Activated CD4-positive, CD25-positive, alpha-beta regulatory T cell (primary cell): ENCODE data around the gene CYP4A11.
"Not testable (repeated sequence)": the region's sequence is repeated elsewhere in the genome, so short reads cannot be mapped to it uniquely, and the experiment has no call there.

Experiments
- DNase-seq, 4 experiments: peaks; one replicate each; lab custom pipeline; 2025; lab: John Stamatoyannopoulos, UW

Gene CYP4A11, protein sequence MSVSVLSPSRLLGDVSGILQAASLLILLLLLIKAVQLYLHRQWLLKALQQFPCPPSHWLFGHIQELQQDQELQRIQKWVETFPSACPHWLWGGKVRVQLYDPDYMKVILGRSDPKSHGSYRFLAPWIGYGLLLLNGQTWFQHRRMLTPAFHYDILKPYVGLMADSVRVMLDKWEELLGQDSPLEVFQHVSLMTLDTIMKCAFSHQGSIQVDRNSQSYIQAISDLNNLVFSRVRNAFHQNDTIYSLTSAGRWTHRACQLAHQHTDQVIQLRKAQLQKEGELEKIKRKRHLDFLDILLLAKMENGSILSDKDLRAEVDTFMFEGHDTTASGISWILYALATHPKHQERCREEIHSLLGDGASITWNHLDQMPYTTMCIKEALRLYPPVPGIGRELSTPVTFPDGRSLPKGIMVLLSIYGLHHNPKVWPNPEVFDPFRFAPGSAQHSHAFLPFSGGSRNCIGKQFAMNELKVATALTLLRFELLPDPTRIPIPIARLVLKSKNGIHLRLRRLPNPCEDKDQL

DNA sequence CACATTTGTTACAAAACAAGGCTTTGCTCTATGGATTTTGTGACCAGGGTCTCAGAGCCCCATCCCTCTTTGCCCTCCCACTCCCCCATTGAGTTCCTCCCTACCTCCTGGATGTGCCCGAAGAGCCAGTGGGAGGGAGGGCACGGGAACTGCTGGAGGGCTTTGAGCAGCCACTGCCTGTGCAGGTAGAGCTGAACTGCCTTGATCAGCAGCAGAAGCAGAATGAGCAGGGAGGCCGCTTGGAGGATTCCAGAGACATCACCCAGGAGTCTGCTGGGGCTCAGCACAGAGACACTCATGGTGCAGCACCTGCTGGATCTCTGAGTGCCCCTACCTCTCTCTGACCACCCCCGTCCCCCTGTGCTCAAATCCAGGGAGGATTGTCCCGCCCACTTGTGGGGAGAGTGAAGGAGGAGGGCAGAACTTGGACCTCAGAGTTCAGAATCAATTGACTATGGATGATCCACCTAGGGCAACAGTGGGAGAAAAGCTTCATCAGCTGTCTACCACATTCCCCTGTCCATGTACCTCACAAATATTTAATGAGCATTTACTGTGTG lies at the start of gene CYP4A11:
CYP4A11 (minus strand) TSS at position 342 of the 560 bp plus-strand sequence; CDS start at position 299, 43 bp downstream.
- no peak for DNase-seq

DNA sequence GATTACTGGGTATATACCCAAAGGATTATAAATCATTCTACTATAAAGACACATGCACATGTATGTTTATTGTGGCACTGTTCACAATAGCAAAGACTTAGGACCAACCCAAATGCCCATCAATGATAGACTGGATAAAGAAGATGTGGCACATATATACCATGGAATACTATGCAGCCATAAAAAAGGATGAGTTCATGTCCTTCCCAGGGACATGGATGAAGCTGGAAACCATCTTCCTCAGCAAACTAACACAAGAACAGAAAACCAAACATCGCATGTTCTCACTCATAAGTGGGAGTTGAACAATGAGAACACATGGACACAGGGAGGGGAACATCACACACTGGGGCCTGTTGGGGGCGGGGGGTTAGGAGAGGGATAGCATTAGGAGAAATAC lies 49.3 kb upstream of the CYP4A11 start:
- not testable (repeated sequence) for DNase-seq

DNA sequence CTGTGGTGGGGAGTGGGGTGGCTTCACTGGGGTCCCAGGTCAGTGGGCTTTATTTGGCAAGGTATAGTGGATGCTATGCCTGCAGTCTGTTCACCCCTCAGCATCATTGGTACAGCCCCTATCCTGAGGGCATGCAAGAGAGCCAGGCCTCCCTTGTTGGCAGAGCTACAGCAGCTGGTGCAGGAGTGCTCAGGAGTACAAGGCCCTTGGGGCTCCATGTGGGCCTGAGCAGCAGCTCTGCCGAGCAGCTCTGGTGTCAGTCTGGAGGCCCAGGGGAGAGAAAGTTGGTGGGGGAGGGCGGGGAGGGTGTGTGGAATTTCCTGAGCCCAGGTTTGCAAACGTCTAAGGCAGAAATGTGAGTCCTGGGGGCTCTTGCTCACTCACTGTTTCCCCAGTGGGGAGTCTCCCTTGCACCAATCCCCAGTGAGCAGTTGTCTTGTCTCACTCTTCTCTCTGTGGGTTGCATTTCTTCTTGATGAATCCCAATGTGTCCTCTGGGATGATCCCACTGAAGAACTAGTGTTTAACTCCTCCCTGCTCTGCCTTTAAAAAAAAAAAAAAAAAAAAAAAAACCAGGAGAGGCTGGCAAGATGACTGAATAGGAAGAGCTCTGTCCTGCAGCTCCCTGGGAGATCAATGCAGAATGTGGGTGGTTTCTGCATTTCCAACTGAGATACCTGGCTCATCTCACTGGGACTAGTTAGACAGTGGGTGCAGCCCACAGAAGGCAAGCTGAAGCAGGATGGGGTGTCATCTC lies 42.7 kb upstream of the CYP4A11 start:
- DNase-seq, result no peak

DNA sequence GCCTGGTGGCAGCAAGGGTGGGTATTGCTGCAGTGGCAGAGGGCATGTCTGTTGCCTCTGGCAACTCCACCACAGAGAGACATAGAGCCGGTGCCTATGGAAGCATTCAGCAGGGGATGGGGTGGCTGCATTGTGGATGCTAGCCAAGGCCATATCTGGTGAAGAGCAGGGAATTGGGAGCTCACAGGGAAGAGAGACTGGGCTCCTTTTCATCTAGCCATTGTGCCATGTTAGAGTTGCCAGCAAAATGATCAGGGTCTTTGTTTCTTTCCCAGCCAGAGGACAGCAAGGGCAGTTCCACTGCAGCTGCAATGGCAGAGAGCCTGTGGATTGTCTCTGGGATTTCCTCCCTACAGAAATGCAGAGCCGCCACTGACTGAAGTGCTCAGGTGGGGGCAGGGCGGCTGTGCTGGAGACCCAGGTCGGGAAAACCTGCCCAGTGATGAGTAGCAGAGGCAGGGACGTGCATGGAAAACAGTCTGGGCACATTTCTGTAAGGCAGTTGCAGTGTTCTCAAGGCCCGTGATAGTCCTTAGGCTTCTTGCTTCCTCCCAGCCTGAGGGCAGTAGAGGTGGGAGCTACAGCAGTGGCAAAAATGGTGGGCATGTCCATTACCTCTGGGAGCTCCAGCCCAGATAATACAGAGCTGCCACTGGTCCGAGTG lies 42.0 kb upstream of the CYP4A11 start:
- no peak for DNase-seq

DNA sequence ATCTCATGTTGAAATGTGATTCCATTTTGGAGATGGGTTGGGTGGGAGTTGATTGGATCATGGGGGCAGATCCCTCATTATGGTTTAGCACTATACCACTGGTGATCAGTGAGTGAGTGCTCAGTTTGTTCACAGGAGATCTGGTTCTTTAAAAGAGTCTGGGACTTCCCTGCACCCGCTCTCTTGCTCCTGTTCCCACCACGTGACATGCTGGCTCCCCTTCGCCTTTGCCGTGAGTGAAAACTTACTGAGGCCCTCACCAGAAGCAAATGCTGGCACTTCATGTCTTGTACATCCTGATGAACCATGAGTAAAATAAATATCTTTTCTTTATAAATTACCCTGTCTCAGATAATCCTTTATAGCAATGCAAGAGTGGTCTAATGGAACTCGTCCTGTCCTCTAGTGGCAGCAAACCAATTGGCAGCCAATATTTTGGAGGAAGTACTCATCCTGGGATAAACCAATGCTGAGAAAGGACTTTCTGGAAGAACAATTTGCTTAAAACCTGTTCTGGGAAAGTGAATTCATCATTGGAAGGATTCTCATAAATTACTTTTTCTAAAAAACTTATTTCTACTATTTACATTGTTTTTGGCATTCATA lies 27.8 kb upstream of the CYP4A11 start:
- no peak for DNase-seq

DNA sequence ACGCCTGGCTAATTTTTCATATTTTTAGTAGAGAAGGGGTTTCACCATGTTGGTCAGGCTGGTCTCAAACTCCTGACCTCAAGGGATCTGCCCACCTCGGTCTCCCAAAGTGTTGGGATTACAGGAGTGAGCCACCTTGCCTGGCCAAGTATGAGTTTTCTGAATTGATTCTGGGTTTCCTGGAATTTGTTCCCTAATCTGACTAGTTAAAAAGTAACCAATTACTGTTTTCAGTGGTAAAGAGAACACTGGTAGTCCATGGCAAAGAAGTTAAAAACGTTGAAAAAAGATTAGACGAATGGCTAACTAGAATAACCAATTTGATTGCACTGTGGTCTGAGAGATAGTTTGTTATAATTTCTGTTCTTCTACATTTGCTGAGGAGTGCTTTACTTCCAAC lies 21.0 kb upstream of the CYP4A11 start:
- not testable (repeated sequence) for DNase-seq

DNA sequence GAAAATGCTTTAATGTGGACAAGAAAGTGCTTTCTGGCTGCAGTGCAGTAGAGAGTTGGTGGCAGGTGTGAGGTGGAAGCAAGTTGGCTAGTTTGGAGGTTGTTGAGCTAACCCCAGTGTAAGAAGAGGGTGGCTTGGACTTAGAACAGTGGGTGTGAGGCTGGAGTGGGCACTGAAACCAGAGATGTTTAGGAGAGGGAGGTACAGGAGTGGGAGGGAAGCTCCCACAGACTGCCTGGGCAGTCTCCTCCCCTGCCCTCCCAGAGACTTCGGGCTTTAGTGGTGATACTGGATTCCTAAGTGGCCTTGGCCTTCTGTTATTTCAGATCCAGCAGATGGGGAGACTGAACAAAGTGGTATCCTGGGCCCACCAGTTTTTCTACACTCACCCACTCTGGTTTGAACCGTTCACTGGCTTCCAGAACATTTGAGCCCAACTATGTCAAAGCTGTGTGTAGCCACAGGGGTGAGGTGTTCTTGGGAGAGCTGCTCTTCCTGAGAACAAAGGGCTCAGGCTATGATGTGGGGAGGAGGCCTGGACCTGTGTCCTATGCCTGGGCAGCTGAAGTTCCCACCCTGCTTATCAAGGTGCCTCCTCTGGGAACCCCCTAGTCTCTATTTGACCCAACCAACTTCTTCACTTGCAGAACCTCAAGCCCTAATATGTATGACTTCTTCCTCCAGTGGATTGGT lies 19.9 kb upstream of the CYP4A11 start:
- DNase-seq, result no peak

DNA sequence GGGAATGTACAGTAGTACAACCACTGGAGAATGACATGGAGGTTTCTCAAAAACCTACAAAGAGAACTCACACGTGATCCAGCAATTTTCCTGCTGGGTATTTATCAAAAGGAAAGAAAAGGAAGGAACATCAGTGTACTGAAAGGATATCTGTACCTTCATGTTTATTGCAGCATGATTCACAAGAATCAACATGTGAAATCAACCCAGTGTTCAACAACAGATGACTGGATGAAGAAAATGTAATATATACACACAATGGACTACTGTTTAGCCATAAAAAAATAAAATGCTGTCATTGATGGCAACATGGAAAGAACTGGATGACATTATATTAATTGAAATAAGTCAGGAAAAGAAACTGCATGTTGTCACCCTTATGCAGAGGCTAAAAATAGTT lies 19.0 kb upstream of the CYP4A11 start:
- no peak for DNase-seq

DNA sequence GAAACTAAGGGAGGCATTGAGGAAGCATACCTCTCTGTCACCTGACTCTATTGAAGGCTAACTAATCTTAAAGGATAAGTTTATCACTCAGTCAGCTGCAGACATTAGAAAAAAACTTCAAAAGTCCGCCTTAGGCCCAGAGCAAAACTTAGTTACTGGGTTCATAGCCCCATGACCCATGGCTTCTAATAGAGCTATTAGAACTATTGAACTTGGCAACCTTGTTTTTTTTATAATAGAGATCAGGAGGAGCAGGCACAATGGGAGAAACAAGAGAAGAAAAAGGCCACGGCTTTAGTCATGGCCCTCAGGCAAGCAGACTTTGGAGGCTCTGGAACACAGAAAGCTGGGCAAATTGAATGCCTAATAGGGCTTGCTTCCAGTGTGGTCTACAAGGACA lies 13.8 kb upstream of the CYP4A11 start:
- not testable (repeated sequence) for DNase-seq

DNA sequence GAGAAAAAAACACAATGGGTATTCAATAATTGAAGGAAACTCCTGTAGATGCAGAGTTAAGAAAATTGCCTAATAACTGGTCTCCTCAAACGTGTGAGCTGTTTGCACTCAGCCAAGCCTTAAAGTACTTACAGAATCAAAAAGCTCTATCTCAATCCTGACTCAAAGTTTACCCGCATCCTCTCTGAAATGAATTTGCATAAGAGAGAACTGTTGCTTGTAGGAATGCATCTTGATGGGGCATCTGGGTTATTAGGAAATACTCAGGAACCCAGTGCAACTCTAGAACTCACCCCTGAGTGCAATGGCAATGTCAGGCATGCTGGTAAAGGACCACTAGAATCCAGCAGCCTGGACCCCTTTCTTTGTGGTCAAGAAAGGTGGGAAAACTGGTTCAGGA lies 12.6 kb upstream of the CYP4A11 start:
- not testable (repeated sequence) for DNase-seq

DNA sequence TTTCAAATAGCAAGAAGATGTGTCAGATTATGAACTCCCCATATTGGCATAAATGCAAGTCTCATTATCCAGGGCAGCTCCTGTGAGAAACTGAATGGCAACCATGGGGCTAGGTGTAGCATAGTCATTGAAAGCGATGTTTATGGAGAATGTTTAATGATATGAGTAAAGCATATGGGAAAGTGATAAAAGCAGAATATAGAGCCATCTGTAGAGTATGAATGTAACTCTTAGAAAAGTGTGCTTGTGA lies 8.1 kb upstream of the CYP4A11 start:
- DNase-seq, result not testable (repeated sequence)

DNA sequence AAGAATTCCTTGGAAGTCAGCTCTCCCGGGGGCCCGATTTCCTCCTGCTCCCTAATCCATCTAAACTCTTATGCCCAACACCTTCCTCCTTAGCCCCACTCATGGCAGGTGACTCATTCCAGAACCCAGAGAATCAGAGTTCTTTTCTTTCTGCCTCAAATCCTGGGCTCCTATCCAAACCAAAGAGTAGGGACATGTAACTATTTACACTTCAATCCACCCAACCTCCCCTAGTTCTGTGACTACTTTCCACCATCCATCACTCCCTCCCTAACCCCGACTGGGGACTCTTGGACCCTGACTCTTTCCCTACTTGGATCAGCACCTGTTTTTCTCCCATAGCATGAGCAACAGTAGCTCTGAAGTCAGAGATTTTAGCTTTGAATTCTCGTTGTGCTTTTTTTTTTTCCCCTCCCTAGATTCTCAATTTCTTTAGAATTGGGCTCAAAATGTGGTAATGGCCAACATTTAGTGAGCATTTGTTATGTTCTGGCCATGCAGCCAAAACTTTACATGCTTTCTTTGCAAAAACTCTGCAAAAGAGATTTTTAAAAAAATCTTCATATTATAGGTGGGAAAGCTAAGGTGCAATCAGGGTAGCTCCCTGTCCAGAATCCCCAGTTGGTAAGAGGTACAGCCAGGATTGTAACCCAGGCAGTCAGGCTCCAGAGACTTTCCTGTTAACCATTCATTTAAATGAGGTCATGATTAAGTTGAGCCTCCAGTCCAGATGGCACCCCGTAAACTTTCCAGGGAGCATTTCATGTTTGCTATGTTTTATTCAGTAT lies 7.5 kb upstream of the CYP4A11 start:
- no peak for DNase-seq

DNA sequence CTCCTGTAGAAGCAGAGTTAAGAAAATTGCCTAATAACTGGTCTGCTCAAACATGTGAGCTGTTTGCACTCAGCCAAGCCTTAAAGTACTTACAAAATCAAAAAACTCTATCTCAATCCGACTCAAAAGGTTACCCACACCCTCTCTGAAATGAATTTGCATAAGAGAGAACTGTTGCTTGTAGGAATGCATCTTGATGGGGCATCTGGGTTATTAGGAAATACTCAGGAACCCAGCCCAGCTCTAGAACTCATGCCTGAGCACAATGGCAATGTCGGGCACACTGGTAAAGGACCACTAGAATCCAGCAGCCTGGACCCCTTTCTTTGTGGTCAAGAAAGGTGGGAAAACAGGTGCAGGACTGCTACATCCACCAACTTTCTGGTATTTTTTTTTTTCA lies 6.4 kb upstream of the CYP4A11 start:
- DNase-seq, result not testable (repeated sequence)

DNA sequence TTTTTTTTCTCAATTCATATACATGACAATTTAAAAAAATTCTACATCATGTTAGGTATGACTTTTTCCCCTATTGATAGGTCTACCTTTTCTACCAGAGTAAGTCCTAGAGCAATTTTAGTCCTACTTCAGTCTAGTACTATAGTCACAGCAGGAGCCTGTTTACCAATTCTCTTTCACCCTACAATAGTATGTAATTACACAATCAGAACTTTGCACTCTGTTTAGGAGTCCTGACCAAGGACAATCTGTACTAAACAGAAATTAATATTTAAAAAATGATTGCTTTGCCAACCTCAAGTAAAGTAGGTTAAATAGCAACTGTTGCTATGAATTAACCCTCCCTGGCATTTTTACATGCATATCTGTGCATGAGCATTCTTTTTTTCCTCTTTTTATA lies 810 bp upstream of the CYP4A11 start:
- no peak for DNase-seq

DNA sequence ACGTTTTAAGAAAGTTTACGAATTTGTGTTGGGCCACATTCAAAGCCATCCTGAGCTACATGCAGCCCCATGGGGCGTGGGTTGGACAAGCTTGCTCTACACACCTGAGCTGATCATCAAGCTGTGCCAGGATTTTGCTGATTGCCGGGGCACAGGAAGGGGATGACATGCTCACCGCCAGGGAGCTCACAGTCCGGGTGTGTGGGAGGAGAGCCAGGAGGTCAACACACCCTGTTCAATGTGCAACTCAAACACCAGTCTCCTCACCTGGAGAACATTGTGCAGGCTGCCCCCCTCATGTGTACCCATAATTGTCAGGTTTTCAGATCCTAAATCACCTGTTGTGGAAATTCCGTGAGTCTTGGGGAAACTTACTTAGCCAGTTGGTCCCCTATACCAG lies 969 bp downstream of the CYP4A11 start:
- no peak for DNase-seq

DNA sequence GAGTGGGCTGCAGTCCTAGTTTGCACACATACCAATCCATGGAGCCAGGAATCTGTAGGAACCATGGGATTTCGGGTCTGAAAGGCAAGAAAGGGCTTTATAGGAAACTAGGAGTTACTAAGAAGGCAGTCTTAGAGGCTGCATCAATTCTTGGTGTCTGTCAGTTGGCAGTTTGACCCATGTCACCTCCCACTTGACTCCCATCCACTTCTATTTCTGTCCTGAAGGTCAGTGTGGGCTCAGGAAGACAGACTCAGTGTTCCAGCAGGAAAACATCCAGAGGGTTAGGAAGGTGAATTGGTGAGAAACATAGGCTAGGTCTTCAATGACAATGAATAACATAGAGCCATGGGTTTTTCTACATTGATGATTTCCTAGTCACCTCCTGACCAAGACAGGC lies 4.0 kb downstream of the CYP4A11 start:
- DNase-seq, result no peak

DNA sequence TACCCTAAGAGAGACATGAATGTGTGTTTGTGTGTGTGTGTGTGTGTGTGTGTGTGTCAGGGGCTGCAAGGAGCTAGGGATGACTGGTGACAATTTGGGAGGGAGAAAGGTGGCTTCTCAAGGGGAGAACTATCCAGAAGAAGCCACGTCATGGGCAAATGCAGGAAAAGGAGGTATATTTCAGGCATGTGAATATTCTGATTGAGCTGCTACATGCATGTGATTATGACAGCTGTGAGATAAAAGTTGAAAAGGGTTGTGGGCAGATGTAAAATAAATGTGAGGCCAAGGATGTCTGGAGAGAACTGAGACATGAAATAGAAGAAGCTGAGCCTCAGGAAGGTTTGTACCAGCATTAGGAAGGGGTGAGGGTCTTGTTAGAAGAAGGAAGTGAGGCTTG lies 4.5 kb downstream of the CYP4A11 start:
- DNase-seq, result no peak

DNA sequence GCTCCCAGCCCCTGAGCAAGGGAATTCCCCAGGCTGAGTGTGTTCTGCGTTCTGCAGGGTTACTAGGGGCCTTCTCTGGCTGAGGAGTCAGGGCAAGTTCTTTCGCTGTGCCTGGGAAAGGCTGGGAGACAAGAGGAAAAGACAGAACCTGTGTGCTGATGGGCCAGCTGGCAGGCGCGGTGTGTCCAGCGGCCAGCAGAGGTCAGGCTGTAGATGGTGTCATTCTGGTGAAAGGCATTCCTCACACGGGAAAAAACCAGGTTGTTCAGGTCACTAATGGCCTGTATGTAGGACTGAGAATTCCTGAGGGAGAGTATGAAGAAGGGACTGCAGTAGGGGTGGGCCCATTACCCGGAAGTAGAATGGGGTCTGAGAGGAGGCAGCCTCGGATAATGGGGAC lies 6.4 kb downstream of the CYP4A11 start:
- not testable (repeated sequence) for DNase-seq

DNA sequence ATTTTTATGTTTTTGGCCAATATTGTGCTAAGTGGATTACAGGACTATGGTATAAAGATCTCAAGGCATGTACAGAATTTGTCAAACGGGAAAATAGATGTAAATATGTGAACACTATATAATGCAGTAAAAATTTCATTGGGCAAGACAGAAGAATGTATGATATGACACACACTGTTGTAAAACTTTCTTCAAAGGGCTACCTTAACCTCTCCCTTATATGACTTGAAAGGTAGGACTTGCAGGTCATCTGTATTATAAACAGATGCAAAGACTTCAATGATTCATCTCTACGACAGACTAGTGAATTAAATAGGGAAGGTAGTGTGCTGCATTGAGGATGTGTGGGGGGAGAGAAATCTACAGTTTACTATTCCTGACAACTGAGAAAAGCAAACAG lies 9.3 kb downstream of the CYP4A11 start:
- not testable (repeated sequence) for DNase-seq

DNA sequence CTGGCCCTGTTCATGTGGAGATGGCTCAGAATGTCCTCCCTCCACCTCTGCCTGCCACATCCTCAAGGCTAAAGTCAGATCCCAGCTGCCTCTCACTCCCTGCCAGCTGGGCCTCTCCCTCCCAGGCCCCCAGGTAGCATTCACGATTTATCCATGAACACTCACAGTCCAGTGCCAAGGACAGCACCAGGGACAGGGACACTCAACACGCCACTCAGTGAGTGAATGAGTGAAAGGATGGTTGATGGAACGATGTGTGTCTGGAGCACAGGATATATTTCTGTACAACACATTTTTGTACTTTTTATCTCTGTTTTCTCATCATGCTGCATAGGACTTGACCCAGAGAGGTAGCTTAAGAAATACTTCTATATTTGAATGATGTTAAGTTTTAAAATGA lies 10.1 kb downstream of the CYP4A11 start:
- DNase-seq, result no peak
